OCI-LY7 (cell line): ENCODE measurements around the gene FDXR. TPM values are rescaled to one million over a fixed set of nuclear protein-coding genes. Genes with fewer than 3 reads are reported as not detected.

Experiments used
- BruUV-seq: library from RNA; stranded (reverse); fragments of 400-500 nt; replicated peaks from 2 replicates; lab custom pipeline; 2021; lab: Mats Ljungman, UMichigan
- CTCF ChIA-PET: fragments of 300-600 bp; sonication (Branson Sonifier 250); formaldehyde crosslinking; loops from one replicate; lab custom pipeline; 2022; ENCODE audit warnings: antibody characterized with exemption; ENCODE audit not compliant: unreplicated experiment; lab: Charles Lee
- POLR2A ChIA-PET: fragments of 300-600 bp; sonication (Branson Sonifier 250); formaldehyde crosslinking; loops from one replicate; lab custom pipeline; 2022; ENCODE audit warnings: antibody characterized with exemption; lab: Charles Lee
- DNase-seq: peaks from one replicate; pipeline ENCODE4 v3.0.0-alpha.2; 2015; ENCODE audit warnings: low spot score
- H2AFZ ChIP-seq: fragments of 200-600 bp; sonication (generic), shearing (Covaris generic); 2 replicates; pipeline ENCODE4 v1.6.1; 2014; ENCODE audit warnings: mild to moderate bottlenecking, antibody characterized with exemption, low read length, moderate library complexity
- H3K27ac ChIP-seq: fragments of 200-600 bp; sonication (generic); 2 replicates; pipeline ENCODE4 v1.5.1; 2014; ENCODE audit warnings: mixed run types, low read depth, mild to moderate bottlenecking, moderate library complexity, low read length, inconsistent platforms; ENCODE audit not compliant: poor library complexity, severe bottlenecking
- H3K36me3 ChIP-seq: fragments of 200-600 bp; sonication (generic); 2 replicates; pipeline ENCODE4 v1.6.1; 2014; ENCODE audit warnings: mild to moderate bottlenecking, antibody characterized with exemption, low read length, moderate library complexity, mixed read lengths; ENCODE audit not compliant: insufficient read depth
- H3K4me1 ChIP-seq: fragments of 200-600 bp; sonication (generic); 2 replicates; pipeline ENCODE4 v1.5.1; 2014; ENCODE audit warnings: mild to moderate bottlenecking, low read length; ENCODE audit not compliant: insufficient read depth, poor library complexity, severe bottlenecking
- H3K4me2 ChIP-seq: fragments of 200-600 bp; sonication (generic); 2 replicates; pipeline ENCODE4 v1.6.1; 2014; ENCODE audit warnings: mild to moderate bottlenecking, low read length
- H3K4me3 ChIP-seq: fragments of 200-600 bp; sonication (generic); 2 replicates; pipeline ENCODE4 v1.5.1; 2014; ENCODE audit warnings: mild to moderate bottlenecking, low read depth, low read length; ENCODE audit not compliant: poor library complexity, severe bottlenecking
- H3K79me2 ChIP-seq: fragments of 200-600 bp; sonication (generic); 2 replicates; pipeline ENCODE4 v1.6.1; 2016; ENCODE audit warnings: low read depth, mild to moderate bottlenecking, low read length, moderate library complexity, mixed read lengths; ENCODE audit not compliant: insufficient read depth
- H3K9me2 ChIP-seq: fragments of 200-600 bp; sonication (generic); 2 replicates; pipeline ENCODE4 v1.6.1; 2016; ENCODE audit warnings: mild to moderate bottlenecking, low read length, mixed read lengths; ENCODE audit not compliant: insufficient read depth
- H3K9me3 ChIP-seq: fragments of 200-600 bp; sonication (generic); 2 replicates; pipeline ENCODE4 v1.6.1; 2014; ENCODE audit warnings: mild to moderate bottlenecking, mixed run types, low read length, mixed read lengths
- H4K20me1 ChIP-seq: fragments of 200-600 bp; sonication (generic); 2 replicates; pipeline ENCODE4 v1.6.1; 2014; ENCODE audit warnings: mild to moderate bottlenecking, antibody characterized with exemption, low read length, moderate library complexity, mixed read lengths; ENCODE audit not compliant: insufficient read depth
- CTCF ChIP-seq: fragments of 200-600 bp; sonication (generic); conservative IDR thresholded peaks from 2 replicates; pipeline ENCODE4 v1.5.1; 2014; ENCODE audit warnings: mild to moderate bottlenecking, antibody characterized with exemption, low read length, moderate library complexity, mixed read lengths
- EZH2phosphoT487 ChIP-seq: fragments of 200-600 bp; sonication (generic); IDR thresholded peaks from 2 replicates; pipeline ENCODE4 v1.6.1; 2018; ENCODE audit warnings: low read depth, borderline replicate concordance, mild to moderate bottlenecking, mixed run types, antibody characterized with exemption, low read length, moderate library complexity, mixed read lengths
- intact Hi-C: fragments of 100-400 bp; cut with micrococcal nuclease; formaldehyde crosslinking; loops from one replicate; pipeline ENCODE4 v1.10.0; 2022; ENCODE audit not compliant: unreplicated experiment
- total RNA-seq, 2 experiments: library from RNA; depleted of rRNA in 1 of 2; stranded (reverse); fragments of >200 nt in 1 of 2; shearing (Covaris generic) in 1 of 2; gene quantifications; 2 replicates each; pipeline ENCODE4 v1.2.3, GENCODE V29; 2014 to 2022

Gene FDXR
- total RNA-seq, 2 experiments from 2014 or later: 12.2 to 18.3 TPM

- DNase-seq: peak; percentile 27
- Histone ChIP-seq H3K9me3 (no peaks in the 10 kb centered on the region), H3K4me3 (peak overlapping the region; percentile 78), H4K20me1 (no peaks in the 10 kb centered on the region), H2AFZ (peak overlapping the region; percentile 69; the same call in 1 of the 2 replicates), H3K27ac (peak overlapping the region; percentile 53), H3K36me3 (no peaks in the 10 kb centered on the region), H3K9me2 (no peaks in the 10 kb centered on the region), H3K79me2 (no peaks in the 10 kb centered on the region), H3K4me2 (peak overlapping the region; percentile 93), H3K4me1 (peaks cover 24% of the 10 kb centered on the region)
- POLR2A ChIA-PET: interaction anchor here (0.7 to 2.5 kb wide), 13 partner anchors 9 to 653 kb away, joined by 3 to 14 read pairs (median 4); partner anchors contain the start of genes MRPL58 and RAB37
- CTCF ChIA-PET: interaction anchor here (1.0 to 1.5 kb wide), 2 partner anchors 12 to 77 kb away, joined by 3 to 7 read pairs; no protein-coding TSS in a partner anchor
- no TSS peak for BruUV-seq
- intact Hi-C loops: loop anchor here (1.0 kb wide), 1 partner anchor 42 kb away; no protein-coding TSS in a partner anchor
- TF ChIP-seq CTCF: no peak
- TF ChIP-seq EZH2phosphoT487: no peak
These were observed 1.2 kb upstream of the FDXR start for GRCh38 chr17:74873874-74874614.

GRCh38 chr17:74873037-74873873, 461 bp upstream of the FDXR start:
- H3K9me3 ChIP-seq: no peaks in the 10 kb centered on the region
- no peaks in the 10 kb centered on the region for H3K9me2 ChIP-seq
- H3K4me3 ChIP-seq: peak overlapping the region; percentile 78
- H3K4me2 ChIP-seq: peak overlapping the region; percentile 93
- BruUV-seq: TSS peak; percentile 99
- H3K36me3 ChIP-seq: no peaks in the 10 kb centered on the region
- DNase-seq: peak; percentile 100
- H2AFZ ChIP-seq: peak overlapping the region; percentile 69; the same call in 1 of the 2 replicates
- POLR2A ChIA-PET: interaction anchor here (0.5 to 2.5 kb wide), 25 partner anchors 8 to 653 kb away, joined by 3 to 14 read pairs (median 4); partner anchors contain the start of genes CD300LF, MRPL58, NAT9 and RAB37
- H3K4me1 ChIP-seq: peaks cover 24% of the 10 kb centered on the region
- H3K27ac ChIP-seq: peak overlapping the region; percentile 53
- H4K20me1 ChIP-seq: no peaks in the 10 kb centered on the region
- intact Hi-C loops: loop anchor here (1.0 kb wide), 1 partner anchor 41 kb away; no protein-coding TSS in a partner anchor
- TF ChIP-seq CTCF: no peak
- TF ChIP-seq EZH2phosphoT487: no peak
- CTCF ChIA-PET: interaction anchor here (0.6 to 1.5 kb wide), 5 partner anchors 8 to 135 kb away, joined by 3 to 7 read pairs (median 5); no protein-coding TSS in a partner anchor
- H3K79me2 ChIP-seq: no peaks in the 10 kb centered on the region
